PFSK-1 (cell line): ENCODE measurements around the gene EP400.

Source experiments
- FOXP2 ChIP-seq: optimal IDR thresholded peaks from 2 replicates; pipeline ENCODE3; 2011; ENCODE audit warnings: borderline replicate concordance, control low read depth, inconsistent platforms; ENCODE audit not compliant: insufficient read depth; ENCODE audit errors: extremely low read length, extremely low read depth
- POLR2AphosphoS5 ChIP-seq: IDR thresholded peaks from 2 replicates; pipeline ENCODE4 v1.6.1; 2012; ENCODE audit warnings: low read depth, mild to moderate bottlenecking, control low read depth, low read length, moderate library complexity
- SIN3A ChIP-seq: IDR thresholded peaks from 2 replicates; pipeline ENCODE4 v1.6.1; 2012; ENCODE audit warnings: mild to moderate bottlenecking, low read length, moderate library complexity, borderline replicate concordance; ENCODE audit not compliant: insufficient read depth
- TAF1 ChIP-seq: IDR thresholded peaks from 2 replicates; pipeline ENCODE4 v1.6.1; 2012; ENCODE audit warnings: low read length, control low read depth, borderline replicate concordance; ENCODE audit not compliant: insufficient read depth
- TF ChIP-seq, protein P1 (sequence below), 2 experiments: IDR thresholded peaks; 2 replicates each; pipeline versions ENCODE4 v1.6.1 to v1.8.0; 2011 to 2012; ENCODE audit warnings: low read depth in 2 of 2, low read length in 2 of 2, control low read depth in 1 of 2, inconsistent platforms in 1 of 2, mild to moderate bottlenecking in 1 of 2, moderate library complexity in 1 of 2; ENCODE audit not compliant: insufficient read depth in 1 of 2

The EP400 gene

DNA sequence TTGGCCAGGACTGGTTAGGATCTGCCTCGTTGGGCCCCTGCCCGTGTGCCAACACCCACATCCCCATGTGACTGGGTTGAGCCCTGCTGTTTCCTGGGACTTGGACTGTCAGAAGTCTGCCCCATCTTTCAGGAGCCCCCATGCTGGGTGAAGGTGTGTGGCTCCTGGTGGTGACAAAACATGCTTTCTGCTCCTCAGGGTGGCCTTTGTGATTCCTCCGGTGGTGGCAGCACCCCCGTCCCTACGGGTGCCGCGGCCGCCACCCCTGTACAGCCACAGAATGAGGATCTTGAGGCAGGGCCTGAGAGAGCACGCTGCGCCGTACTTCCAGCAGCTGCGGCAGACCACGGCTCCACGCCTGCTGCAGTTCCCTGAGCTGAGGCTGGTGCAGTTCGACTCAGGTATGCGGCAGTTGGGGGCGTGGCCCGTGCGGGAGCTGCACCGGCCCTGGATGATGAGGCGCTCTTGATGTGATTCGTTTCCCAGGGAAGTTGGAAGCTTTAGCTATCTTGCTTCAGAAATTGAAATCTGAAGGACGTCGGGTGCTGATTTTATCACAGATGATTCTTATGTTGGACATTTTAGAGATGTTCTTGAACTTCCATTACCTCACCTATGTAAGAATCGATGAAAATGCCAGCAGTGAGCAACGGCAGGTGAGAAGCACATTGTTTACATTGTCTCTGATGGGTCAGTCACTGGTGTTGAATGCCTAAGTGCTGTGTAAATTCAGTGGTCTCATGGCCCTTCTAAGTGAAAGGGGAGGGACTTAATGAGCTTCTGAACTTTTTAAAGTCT is 80.0 kb downstream of the EP400 start:
- TF ChIP-seq SIN3A (no peak), TAF1 (no peak), FOXP2 (no peak), POLR2AphosphoS5 (no peak)
- TF ChIP-seq, protein P1, sequence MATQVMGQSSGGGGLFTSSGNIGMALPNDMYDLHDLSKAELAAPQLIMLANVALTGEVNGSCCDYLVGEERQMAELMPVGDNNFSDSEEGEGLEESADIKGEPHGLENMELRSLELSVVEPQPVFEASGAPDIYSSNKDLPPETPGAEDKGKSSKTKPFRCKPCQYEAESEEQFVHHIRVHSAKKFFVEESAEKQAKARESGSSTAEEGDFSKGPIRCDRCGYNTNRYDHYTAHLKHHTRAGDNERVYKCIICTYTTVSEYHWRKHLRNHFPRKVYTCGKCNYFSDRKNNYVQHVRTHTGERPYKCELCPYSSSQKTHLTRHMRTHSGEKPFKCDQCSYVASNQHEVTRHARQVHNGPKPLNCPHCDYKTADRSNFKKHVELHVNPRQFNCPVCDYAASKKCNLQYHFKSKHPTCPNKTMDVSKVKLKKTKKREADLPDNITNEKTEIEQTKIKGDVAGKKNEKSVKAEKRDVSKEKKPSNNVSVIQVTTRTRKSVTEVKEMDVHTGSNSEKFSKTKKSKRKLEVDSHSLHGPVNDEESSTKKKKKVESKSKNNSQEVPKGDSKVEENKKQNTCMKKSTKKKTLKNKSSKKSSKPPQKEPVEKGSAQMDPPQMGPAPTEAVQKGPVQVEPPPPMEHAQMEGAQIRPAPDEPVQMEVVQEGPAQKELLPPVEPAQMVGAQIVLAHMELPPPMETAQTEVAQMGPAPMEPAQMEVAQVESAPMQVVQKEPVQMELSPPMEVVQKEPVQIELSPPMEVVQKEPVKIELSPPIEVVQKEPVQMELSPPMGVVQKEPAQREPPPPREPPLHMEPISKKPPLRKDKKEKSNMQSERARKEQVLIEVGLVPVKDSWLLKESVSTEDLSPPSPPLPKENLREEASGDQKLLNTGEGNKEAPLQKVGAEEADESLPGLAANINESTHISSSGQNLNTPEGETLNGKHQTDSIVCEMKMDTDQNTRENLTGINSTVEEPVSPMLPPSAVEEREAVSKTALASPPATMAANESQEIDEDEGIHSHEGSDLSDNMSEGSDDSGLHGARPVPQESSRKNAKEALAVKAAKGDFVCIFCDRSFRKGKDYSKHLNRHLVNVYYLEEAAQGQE (IDR thresholded peaks at IDR 0.05; ENCODE audit: insufficient read depth in 1 of 2, low read depth in 2 of 2, low read length in 2 of 2): no peak

- TF ChIP-seq SIN3A: no peak
- TF ChIP-seq POLR2AphosphoS5: no peak
- no peak for TF ChIP-seq TAF1
- TF ChIP-seq FOXP2: no peak
- TF ChIP-seq, protein P1 (IDR thresholded peaks at IDR 0.05; ENCODE audit: insufficient read depth in 1 of 2, low read depth in 2 of 2, low read length in 2 of 2): no peak
These were observed 80.8 kb downstream of the EP400 start for GRCh38 chr12:132030367-132031038.

- TF ChIP-seq TAF1 (no peak), SIN3A (no peak), FOXP2 (no peak), POLR2AphosphoS5 (no peak)
- TF ChIP-seq, protein P1 (IDR thresholded peaks at IDR 0.05; ENCODE audit: insufficient read depth in 1 of 2, low read depth in 2 of 2, low read length in 2 of 2): no peak
These were observed 83.9 kb downstream of the EP400 start for GRCh38 chr12:132033627-132034026.

GRCh38 chr12:132036063-132036683 is 86.4 kb downstream of the EP400 start:
- no peak for TF ChIP-seq SIN3A
- TF ChIP-seq, protein P1 (IDR thresholded peaks at IDR 0.05; ENCODE audit: insufficient read depth in 1 of 2, low read depth in 2 of 2, low read length in 2 of 2): no peak
- no peak for TF ChIP-seq POLR2AphosphoS5
- TF ChIP-seq FOXP2: no peak
- no peak for TF ChIP-seq TAF1
